Ramos (cell line): ENCODE measurements around the gene TMEM259.

Source experiments
- in situ Hi-C: fragments of 300-500 bp; cut with MboI; formaldehyde crosslinking; loops from one replicate; pipeline ENCODE4 v1.14.3; 2022; ENCODE audit warnings: low sequenced_read_pairs; ENCODE audit not compliant: unreplicated experiment

Gene TMEM259

GRCh38 chr19:1004803-1005664 is 15.9 kb downstream of the TMEM259 start:
- in situ Hi-C loops, result no loop called here

GRCh38 chr19:1004204-1004802 is 16.6 kb downstream of the TMEM259 start:
- in situ Hi-C loops, result no loop called here

- in situ Hi-C loops, result no loop called here
These were observed 17.6 kb downstream of the TMEM259 start for GRCh38 chr19:1003283-1003682.

DNA sequence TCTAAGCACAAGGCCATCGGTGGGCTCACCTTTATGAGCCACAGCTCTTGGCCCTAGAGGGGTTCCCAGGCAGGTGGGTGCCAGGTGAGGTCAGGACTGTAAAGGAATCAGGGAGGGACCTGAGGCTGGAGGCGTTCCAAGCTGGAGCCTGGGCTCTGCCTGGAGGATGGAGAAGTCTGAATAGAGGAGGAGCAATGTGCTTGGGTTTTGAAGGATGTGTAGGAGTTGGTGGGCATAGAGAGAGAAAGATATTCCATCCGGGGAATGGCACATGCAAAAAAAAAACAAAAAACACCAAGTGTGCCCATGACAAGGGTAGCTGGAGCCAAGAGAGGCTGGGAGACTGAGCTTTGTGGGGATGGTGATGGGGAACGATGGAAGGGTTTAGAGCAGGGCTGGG is 18.3 kb downstream of the TMEM259 start:
- in situ Hi-C loops, result no loop called here

- in situ Hi-C loops, result no loop called here
These were observed 19.3 kb downstream of the TMEM259 start for GRCh38 chr19:1001538-1002166.

GRCh38 chr19:1000591-1001537 is 20.1 kb downstream of the TMEM259 start:
- in situ Hi-C loops, result no loop called here

GRCh38 chr19:1000095-1000494 is 20.8 kb downstream of the TMEM259 start, which contains the start of gene GRIN3B:
Gene GRIN3B (plus strand): TSS chr19:1000419. CDS start chr19:1000438, 19 bp downstream.
- in situ Hi-C loops, result no loop called here

DNA sequence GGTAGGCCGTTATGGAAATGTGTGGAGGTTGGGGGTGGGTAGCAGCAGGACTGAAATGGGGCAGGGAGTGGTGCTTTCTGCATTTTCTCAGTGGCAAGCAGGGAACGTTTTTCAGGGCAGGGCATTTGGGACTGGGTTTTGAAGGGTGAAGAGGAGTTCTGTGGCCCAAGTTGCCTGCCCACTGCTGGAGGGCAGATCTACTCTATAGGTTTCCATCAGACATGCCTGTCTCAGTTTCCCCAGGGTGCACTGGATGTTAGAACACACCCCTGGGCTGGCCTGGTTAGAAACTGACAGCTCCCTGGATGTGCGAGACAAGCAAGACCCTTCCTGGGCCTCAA is 21.6 kb downstream of the TMEM259 start:
- in situ Hi-C loops, result no loop called here

GRCh38 chr19:998064-998463 is 22.9 kb downstream of the TMEM259 start:
- in situ Hi-C loops, result no loop called here

- in situ Hi-C loops, result no loop called here
These were observed 24.7 kb downstream of the TMEM259 start for GRCh38 chr19:996051-996838.

- in situ Hi-C loops, result no loop called here
These were observed 25.7 kb downstream of the TMEM259 start for GRCh38 chr19:995051-995827.

GRCh38 chr19:994516-994915 is 26.4 kb downstream of the TMEM259 start:
- in situ Hi-C loops, result no loop called here

DNA sequence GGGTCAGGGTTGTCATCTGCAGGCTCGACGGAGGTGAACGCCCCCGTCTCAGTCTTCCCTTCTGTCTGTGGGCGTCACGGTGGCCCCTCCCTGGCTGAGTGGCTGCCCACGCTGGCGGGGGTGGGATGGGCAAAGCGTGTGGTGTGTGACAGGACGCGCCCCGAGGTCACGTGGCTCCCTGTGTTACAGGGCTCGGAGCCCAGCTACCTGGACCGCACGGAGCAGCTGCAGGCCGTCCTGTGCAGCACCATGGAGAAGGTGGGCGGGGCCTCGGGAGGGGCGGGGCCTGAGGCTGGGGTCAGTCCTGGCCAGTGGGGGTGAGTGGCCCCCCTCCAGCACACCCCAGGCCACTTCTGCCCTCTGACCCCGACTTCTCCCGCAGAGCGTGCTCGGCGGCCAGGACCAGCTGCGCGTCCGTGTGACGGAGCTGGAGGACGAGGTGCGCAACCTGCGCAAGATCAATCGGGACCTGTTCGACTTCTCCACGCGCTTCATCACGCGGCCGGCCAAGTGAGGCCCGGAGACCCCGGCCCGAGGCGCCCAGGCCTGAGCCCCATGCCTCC is 27.0 kb downstream of the TMEM259 start:
- in situ Hi-C loops, result no loop called here

DNA sequence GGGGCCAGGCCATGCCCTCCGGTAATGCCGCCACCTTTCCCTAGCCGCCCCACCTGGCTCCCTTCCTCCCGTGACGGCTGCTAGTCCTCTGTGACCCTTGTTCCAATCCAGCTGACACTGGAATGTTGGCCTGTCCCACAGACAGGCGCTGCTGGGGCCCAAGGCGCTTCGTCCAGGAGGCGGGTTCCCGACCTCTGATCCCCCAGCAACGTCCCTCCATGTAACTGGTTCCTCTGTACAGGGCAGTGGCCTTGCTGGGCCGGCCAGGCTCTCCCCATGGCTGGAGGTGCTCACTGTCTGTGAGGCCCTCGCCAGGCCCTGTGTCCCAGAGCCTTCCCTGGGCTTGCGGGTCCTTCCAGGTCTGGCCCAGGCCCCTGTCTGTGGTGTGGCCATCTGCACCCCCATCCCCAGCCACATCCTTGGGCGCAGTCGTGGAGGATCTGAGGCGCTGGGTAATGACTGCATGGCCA is 27.5 kb downstream of the TMEM259 start:
- in situ Hi-C loops, result no loop called here

DNA sequence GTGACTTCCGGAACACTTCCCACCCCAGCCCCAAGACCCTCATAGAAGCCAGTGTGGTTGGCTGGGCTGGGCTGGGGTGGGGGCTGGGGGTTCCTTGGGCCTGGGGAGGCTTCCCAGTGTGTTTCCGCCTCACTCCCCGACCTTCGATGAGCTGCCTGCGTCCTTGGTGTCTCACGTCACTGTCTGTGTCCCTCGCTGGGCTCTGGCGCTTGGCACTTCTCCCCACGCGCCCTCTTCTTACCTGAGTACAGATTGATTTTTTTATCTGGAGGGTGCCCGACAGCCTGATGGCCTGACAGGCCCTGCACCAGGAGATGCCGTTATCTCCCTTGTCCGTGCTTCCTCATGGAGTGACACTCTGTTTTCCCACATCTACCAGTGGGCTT is 28.3 kb downstream of the TMEM259 start:
- in situ Hi-C loops, result no loop called here

DNA sequence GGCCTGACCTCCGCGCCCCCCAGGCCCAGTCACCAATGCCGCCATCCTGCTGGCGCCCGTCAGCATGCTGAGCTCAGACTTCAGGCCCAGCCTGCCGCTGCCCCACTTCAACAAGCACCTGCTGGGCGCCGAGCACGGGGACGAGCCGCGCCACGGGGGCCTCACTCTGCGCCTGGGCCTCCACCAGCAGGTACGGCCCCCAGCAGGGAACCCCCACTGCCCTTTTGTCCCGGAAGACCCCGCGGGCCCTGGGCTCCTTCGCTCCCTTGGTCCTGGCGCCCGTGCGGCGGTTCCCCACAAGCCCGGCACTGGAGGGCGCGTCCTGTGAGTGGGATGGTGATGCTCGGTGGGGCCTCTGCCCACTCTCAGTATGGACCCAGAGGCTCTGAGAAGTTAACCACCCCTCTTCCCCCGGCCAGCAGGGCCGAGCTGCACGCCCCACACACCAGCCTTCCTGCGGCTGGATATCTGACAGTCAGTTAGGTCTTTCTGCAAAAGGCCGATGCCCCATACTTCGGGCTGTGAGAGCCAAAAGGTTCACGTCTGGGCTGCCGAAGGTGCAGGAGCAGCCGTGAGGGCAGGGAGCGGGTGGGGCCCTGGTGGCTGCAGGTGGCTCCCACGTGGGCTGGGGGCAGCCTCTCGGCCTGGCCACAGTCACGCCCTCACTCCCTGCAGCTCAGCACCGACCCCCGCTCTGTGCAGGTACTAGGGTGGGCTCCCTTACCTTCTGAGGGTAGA is 28.8 kb downstream of the TMEM259 start:
- in situ Hi-C loops, result no loop called here

DNA sequence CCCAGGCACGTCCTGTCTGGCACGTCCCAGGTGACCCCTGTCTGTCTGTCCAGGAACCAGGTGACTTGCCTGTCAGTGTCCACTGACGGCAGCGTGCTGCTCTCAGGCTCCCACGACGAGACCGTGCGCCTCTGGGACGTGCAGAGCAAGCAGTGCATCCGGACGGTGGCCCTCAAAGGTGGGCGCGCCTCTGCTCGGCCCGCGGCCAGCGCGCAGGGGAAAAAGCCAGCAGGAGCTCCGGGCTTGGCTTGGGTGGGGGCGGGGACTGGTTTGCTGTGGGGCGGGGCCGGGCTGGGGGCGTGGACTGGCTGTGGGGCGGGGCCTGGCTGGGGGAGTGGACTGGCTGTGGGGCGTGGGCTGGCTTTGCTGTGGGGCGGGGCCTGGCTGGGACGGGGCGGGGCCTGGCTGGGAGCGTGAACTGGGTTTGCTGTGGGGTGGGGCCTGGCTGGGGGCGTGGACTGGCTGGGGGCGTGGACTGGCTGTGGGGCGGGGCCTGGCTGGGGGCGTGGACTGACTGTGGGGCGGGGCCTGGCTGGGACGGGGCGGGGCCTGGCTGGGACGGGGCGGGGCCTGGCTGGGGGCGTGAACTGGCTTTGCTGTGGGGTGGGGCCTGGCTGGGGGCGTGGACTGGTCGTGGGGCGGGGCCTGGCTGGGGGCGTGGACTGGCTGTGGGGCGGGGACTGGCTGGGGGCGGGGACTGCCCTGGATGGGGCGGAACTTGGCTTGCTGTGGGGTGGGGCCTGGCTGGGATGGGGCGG is 29.6 kb downstream of the TMEM259 start:
- in situ Hi-C loops, result no loop called here
